ENCODE results near the gene TNS3.

TNS3 gene

DNA sequence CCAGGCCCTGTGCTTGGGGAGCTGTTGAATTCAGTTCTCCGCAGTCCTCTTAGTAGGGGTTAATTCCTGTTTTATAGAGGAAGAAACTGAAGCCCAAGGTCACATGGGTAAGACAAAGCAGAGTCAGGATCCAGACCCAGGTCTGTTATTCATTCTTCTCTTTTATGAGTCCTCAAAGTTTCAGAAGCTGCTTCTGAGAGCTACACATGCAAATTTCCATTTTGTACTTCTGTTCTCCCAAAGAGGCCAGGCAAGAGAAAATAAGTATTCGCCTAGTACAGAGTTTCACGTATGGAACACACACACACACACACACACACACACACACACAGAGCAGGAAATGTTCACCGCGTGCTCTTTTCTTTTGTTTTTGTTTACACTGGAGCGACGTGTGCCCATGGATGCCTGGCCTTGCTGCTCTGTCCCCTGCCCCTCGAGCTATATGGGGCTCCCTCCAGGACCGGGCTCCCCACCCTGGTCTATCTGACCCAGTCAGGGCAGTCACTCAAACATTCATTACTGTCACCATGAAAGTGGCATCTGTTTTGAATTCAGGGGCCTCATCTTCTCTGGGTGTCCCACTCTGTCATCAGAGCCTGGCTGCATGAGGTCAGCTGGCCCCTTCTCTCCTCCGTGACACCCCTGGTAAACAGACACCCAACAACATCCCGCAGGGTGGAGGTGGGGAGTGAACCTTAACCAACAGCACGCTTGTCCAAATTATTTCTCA, 84.4 kb downstream of the TNS3 start:
- Histone ChIP-seq H3K4me3 (ENCODE audit: low read length) (peak overlapping the region; percentile 51), H4K20me1 (ENCODE audit: insufficient read depth, low read length) (no peaks in the 10 kb centered on the region), H3K36me3 (replicated peaks; ENCODE audit: insufficient read depth, low read length) (no peaks in the 10 kb centered on the region), H3K9me3 (replicated peaks; ENCODE audit: insufficient read depth, low read length) (no peaks in the 10 kb centered on the region), H3K9ac (ENCODE audit: low read length) (peak overlapping the region; percentile 77), H3K4me2 (ENCODE audit: low read depth, low read length) (peak overlapping the region; percentile 68), H3K9me2 (replicated peaks; ENCODE audit: insufficient read depth, low read length) (no peaks in the 10 kb centered on the region), H2AFZ (ENCODE audit: low read length) (peak overlapping the region; percentile 49), H3F3A (ENCODE audit: insufficient read depth, low read length) (peaks cover 46% of the 10 kb centered on the region), H3K4me1 (ENCODE audit: low read length) (peaks cover 54% of the 10 kb centered on the region), H3K27ac (ENCODE audit: low read length) (peak overlapping the region; percentile 98), H3K27me3 (replicated peaks; ENCODE audit: insufficient read depth, low read length) (no peaks in the 10 kb centered on the region), H3K79me2 (ENCODE audit: low read length) (peaks cover 62% of the 10 kb centered on the region)
- TF ChIP-seq EZH2 (optimal IDR thresholded peaks at IDR 0.05; ENCODE audit: low read depth, low read length) (no peak), EZH2phosphoT487 (IDR thresholded peaks at IDR 0.05; ENCODE audit: low read length) (no peak)
- TF ChIP-seq, protein P1, sequence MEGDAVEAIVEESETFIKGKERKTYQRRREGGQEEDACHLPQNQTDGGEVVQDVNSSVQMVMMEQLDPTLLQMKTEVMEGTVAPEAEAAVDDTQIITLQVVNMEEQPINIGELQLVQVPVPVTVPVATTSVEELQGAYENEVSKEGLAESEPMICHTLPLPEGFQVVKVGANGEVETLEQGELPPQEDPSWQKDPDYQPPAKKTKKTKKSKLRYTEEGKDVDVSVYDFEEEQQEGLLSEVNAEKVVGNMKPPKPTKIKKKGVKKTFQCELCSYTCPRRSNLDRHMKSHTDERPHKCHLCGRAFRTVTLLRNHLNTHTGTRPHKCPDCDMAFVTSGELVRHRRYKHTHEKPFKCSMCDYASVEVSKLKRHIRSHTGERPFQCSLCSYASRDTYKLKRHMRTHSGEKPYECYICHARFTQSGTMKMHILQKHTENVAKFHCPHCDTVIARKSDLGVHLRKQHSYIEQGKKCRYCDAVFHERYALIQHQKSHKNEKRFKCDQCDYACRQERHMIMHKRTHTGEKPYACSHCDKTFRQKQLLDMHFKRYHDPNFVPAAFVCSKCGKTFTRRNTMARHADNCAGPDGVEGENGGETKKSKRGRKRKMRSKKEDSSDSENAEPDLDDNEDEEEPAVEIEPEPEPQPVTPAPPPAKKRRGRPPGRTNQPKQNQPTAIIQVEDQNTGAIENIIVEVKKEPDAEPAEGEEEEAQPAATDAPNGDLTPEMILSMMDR (IDR thresholded peaks at IDR 0.05; ENCODE audit: low read length) = no peak
- DNase-seq = peak; percentile 94

DNA sequence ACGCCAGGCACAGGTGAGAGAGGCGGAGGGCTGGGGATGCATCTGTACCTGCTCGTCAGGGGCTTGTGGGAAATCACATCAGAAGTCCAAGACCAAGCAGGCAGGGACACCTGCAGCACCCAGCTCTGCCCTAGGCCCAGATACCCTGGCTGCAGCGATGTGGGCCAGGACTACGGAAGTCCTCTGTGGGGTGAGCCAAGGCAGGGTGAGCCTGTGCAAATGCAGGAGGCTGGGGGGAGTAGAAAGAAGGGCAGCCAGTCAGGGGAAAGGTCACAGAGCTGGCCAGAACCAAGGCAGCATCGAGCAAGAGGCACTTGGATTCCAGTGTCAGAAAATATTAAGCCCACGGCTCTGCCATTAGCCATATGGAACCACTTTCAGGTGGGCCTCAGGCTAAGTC, 85.2 kb downstream of the TNS3 start:
- Histone ChIP-seq H3K27ac (ENCODE audit: low read length) (peak overlapping the region; percentile 98), H3K9me3 (replicated peaks; ENCODE audit: insufficient read depth, low read length) (no peaks in the 10 kb centered on the region), H2AFZ (ENCODE audit: low read length) (no peak overlapping the region), H4K20me1 (ENCODE audit: insufficient read depth, low read length) (no peaks in the 10 kb centered on the region), H3K9me2 (replicated peaks; ENCODE audit: insufficient read depth, low read length) (no peaks in the 10 kb centered on the region), H3K4me2 (ENCODE audit: low read depth, low read length) (peak overlapping the region; percentile 68), H3K27me3 (replicated peaks; ENCODE audit: insufficient read depth, low read length) (no peaks in the 10 kb centered on the region), H3K79me2 (ENCODE audit: low read length) (peaks cover 64% of the 10 kb centered on the region), H3K4me1 (ENCODE audit: low read length) (peaks cover 54% of the 10 kb centered on the region), H3F3A (ENCODE audit: insufficient read depth, low read length) (peaks cover 46% of the 10 kb centered on the region), H3K36me3 (replicated peaks; ENCODE audit: insufficient read depth, low read length) (no peaks in the 10 kb centered on the region), H3K4me3 (ENCODE audit: low read length) (peak overlapping the region; percentile 29; the same call in 1 of the 2 replicates), H3K9ac (ENCODE audit: low read length) (peak overlapping the region; percentile 77; the same call in 1 of the 2 replicates)
- DNase-seq = no peak
- TF ChIP-seq EZH2 (optimal IDR thresholded peaks at IDR 0.05; ENCODE audit: low read depth, low read length) (no peak), EZH2phosphoT487 (IDR thresholded peaks at IDR 0.05; ENCODE audit: low read length) (no peak)
- TF ChIP-seq, protein P1 (IDR thresholded peaks at IDR 0.05; ENCODE audit: low read length) = no peak

DNA sequence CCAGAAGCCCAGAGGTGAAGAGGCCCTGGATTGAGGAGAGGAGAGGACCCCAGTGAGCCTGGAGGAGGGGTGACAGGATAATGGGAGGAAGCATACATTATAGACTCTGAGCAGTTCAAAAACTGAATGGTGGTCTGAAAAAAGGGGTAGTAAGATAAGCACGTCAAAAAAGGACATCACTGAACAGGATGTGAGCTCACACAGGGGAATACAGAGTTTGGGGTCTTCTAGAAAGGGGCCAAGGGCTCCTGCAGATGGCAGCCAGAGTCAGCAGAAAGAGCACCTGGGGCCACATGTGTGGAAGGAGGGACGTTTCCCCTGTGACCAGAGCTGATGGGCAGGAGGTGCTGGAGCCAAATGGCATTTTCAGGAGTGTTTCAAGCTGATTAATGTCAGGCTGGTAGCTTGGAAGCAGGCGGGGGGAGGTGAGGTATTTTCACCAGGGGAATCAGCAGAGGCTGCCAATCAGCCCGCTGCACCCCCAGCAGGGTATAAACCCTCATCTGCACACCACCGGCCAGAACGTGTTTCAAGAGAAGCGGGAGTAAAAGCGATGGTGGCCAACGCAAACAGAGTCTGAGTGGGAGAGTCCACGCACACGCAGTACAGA, 85.8 kb downstream of the TNS3 start:
- Histone ChIP-seq H3K9ac (ENCODE audit: low read length) (no peak overlapping the region; the same call in 1 of the 2 replicates), H3K4me3 (ENCODE audit: low read length) (no peak overlapping the region), H3K9me2 (replicated peaks; ENCODE audit: insufficient read depth, low read length) (no peaks in the 10 kb centered on the region), H3K27ac (ENCODE audit: low read length) (peak overlapping the region; percentile 98), H3K36me3 (replicated peaks; ENCODE audit: insufficient read depth, low read length) (no peaks in the 10 kb centered on the region), H3K79me2 (ENCODE audit: low read length) (peaks cover 64% of the 10 kb centered on the region), H3K4me1 (ENCODE audit: low read length) (peaks cover 54% of the 10 kb centered on the region), H3F3A (ENCODE audit: insufficient read depth, low read length) (peaks cover 46% of the 10 kb centered on the region), H4K20me1 (ENCODE audit: insufficient read depth, low read length) (no peaks in the 10 kb centered on the region), H2AFZ (ENCODE audit: low read length) (no peak overlapping the region), H3K9me3 (replicated peaks; ENCODE audit: insufficient read depth, low read length) (no peaks in the 10 kb centered on the region), H3K4me2 (ENCODE audit: low read depth, low read length) (peak overlapping the region; percentile 79), H3K27me3 (replicated peaks; ENCODE audit: insufficient read depth, low read length) (no peaks in the 10 kb centered on the region)
- no peak for DNase-seq
- TF ChIP-seq EZH2phosphoT487 (IDR thresholded peaks at IDR 0.05; ENCODE audit: low read length) (no peak), EZH2 (optimal IDR thresholded peaks at IDR 0.05; ENCODE audit: low read depth, low read length) (no peak)
- TF ChIP-seq, protein P1 (IDR thresholded peaks at IDR 0.05; ENCODE audit: low read length) = no peak
